Lung microvascular endothelial cell (primary cell): ENCODE results near the gene ANTXR1. TPM values are rescaled to one million over a fixed set of nuclear protein-coding genes. Genes with fewer than 3 reads are reported as not detected.

Experiments
- total RNA-seq: library from RNA; depleted of rRNA; stranded (reverse); fragments of >200 nt; gene quantifications from 2 replicates; pipeline ENCODE4 v1.2.1, GENCODE V29; 2014

The ANTXR1 gene
- total RNA-seq, 1 donor from 2014 or later, result 0.20 TPM

Other genes starting within 250 kb of the ANTXR1 start
- gene BMP10, start 141.8 kb upstream of the ANTXR1 start, total RNA-seq, result not detected in 2 replicates
- gene GKN2, start 60.3 kb upstream of the ANTXR1 start, total RNA-seq, result not detected in 2 replicates
- not detected in 2 replicates for gene GKN1, start 38.5 kb upstream of the ANTXR1 start, total RNA-seq